MM.1S (cell line): Measurements from ENCODE around the gene SLC25A29.

Experiments
- DNase-seq: peaks from one replicate; pipeline ENCODE4 v3.0.0-alpha.2; 2015
- H2AFZ ChIP-seq: fragments of 300-600 bp; sonication (generic); 2 replicates; pipeline ENCODE4 v1.6.0; 2016; ENCODE audit warnings: antibody characterized with exemption, low read length
- H3F3A ChIP-seq: fragments of 300-600 bp; sonication (generic); 2 replicates; pipeline ENCODE4 v1.6.1; 2016; ENCODE audit warnings: mild to moderate bottlenecking, antibody characterized with exemption, low read length, moderate library complexity, mixed read lengths; ENCODE audit not compliant: insufficient read depth
- H3K27ac ChIP-seq: fragments of 300-600 bp; sonication (generic); 2 replicates; pipeline ENCODE4 v1.5.1; 2016; ENCODE audit warnings: mild to moderate bottlenecking, low read length
- H3K27me3 ChIP-seq: fragments of 300-600 bp; sonication (generic); replicated peaks from 2 replicates; pipeline ENCODE4 v1.6.0; 2016; ENCODE audit warnings: low read length; ENCODE audit not compliant: insufficient read depth
- H3K36me3 ChIP-seq: fragments of 300-600 bp; sonication (generic); replicated peaks from 2 replicates; pipeline ENCODE4 v1.6.1; 2016; ENCODE audit warnings: mild to moderate bottlenecking, low read length, mixed read lengths; ENCODE audit not compliant: insufficient read depth
- H3K4me1 ChIP-seq: fragments of 300-600 bp; sonication (generic); 2 replicates; pipeline ENCODE4 v1.6.1; 2016; ENCODE audit warnings: low read length, mixed read lengths
- H3K4me2 ChIP-seq: fragments of 300-600 bp; sonication (generic); 2 replicates; pipeline ENCODE4 v1.6.0; 2016; ENCODE audit warnings: low read depth, low read length
- H3K4me3 ChIP-seq: fragments of 300-600 bp; sonication (generic); 2 replicates; pipeline ENCODE4 v1.5.1; 2016; ENCODE audit warnings: low read length, mixed read lengths
- H3K79me2 ChIP-seq: fragments of 300-600 bp; sonication (generic); 2 replicates; pipeline ENCODE4 v1.6.1; 2016; ENCODE audit warnings: mixed run types, low read length, mixed read lengths
- H3K9ac ChIP-seq: fragments of 300-600 bp; sonication (generic); 2 replicates; pipeline ENCODE4 v1.6.1; 2016; ENCODE audit warnings: low read length, mixed read lengths
- H3K9me2 ChIP-seq: fragments of 300-600 bp; sonication (generic); replicated peaks from 2 replicates; pipeline ENCODE4 v1.6.1; 2016; ENCODE audit warnings: mild to moderate bottlenecking, low read length, mixed read lengths; ENCODE audit not compliant: insufficient read depth
- H3K9me3 ChIP-seq: fragments of 300-600 bp; sonication (generic); replicated peaks from 2 replicates; pipeline ENCODE4 v1.6.1; 2016; ENCODE audit warnings: mild to moderate bottlenecking, low read length, mixed read lengths; ENCODE audit not compliant: insufficient read depth
- H4K20me1 ChIP-seq: fragments of 300-600 bp; sonication (generic); 2 replicates; pipeline ENCODE4 v1.6.1; 2016; ENCODE audit warnings: mild to moderate bottlenecking, low read length, moderate library complexity, mixed read lengths; ENCODE audit not compliant: insufficient read depth
- CTCF ChIP-seq: fragments of 300-600 bp; sonication (generic); IDR thresholded peaks from 2 replicates; pipeline ENCODE4 v1.5.1; 2016; ENCODE audit warnings: antibody characterized with exemption, low read length, mixed read lengths
- EZH2 ChIP-seq: fragments of 300-600 bp; sonication (generic); optimal IDR thresholded peaks from 2 replicates; pipeline ENCODE3; 2017; ENCODE audit warnings: low read depth, mild to moderate bottlenecking, antibody characterized with exemption, low read length, mixed read lengths
- EZH2phosphoT487 ChIP-seq: fragments of 300-600 bp; sonication (generic); IDR thresholded peaks from 2 replicates; pipeline ENCODE4 v1.6.1; 2018; ENCODE audit warnings: antibody characterized with exemption, low read length

The SLC25A29 gene

GRCh38 chr14:100333311-100333710 is 27.1 kb upstream of the SLC25A29 start:
- Histone ChIP-seq H3K36me3 (no peaks in the 10 kb centered on the region), H3K4me2 (no peak overlapping the region), H3K4me3 (no peak overlapping the region)

GRCh38 chr14:100332797-100333196 is 26.6 kb upstream of the SLC25A29 start:
- no peaks in the 10 kb centered on the region for H3K27me3 ChIP-seq
- no peaks in the 10 kb centered on the region for H3K9me2 ChIP-seq
- TF ChIP-seq EZH2 (no peak), CTCF (no peak), EZH2phosphoT487 (no peak)

More at GRCh38 chr14:100333311-100333710, 27.1 kb upstream of the SLC25A29 start:
- H3K79me2 ChIP-seq, result no peaks in the 10 kb centered on the region
- no peaks in the 10 kb centered on the region for H3K4me1 ChIP-seq
- H3K27ac ChIP-seq, result no peak overlapping the region
- DNase-seq, result no peak
- no peaks in the 10 kb centered on the region for H3F3A ChIP-seq
- no peak overlapping the region for H3K9ac ChIP-seq
- H3K9me2 ChIP-seq, result no peaks in the 10 kb centered on the region
- TF ChIP-seq EZH2phosphoT487 (no peak), EZH2 (no peak), CTCF (no peak)
- no peak overlapping the region for H2AFZ ChIP-seq
- no peaks in the 10 kb centered on the region for H3K9me3 ChIP-seq
- no peaks in the 10 kb centered on the region for H3K27me3 ChIP-seq
- no peaks in the 10 kb centered on the region for H4K20me1 ChIP-seq

GRCh38 chr14:100332071-100332639 is 25.9 kb upstream of the SLC25A29 start:
- Histone ChIP-seq H3K27ac (no peak overlapping the region), H3F3A (no peaks in the 10 kb centered on the region), H2AFZ (no peak overlapping the region), H4K20me1 (no peaks in the 10 kb centered on the region), H3K4me3 (no peak overlapping the region), H3K9me3 (no peaks in the 10 kb centered on the region), H3K4me2 (no peak overlapping the region), H3K9me2 (no peaks in the 10 kb centered on the region), H3K9ac (no peak overlapping the region), H3K27me3 (no peaks in the 10 kb centered on the region), H3K36me3 (no peaks in the 10 kb centered on the region), H3K79me2 (no peaks in the 10 kb centered on the region), H3K4me1 (no peaks in the 10 kb centered on the region)
- TF ChIP-seq EZH2phosphoT487 (no peak), EZH2 (no peak), CTCF (no peak)
- no peak for DNase-seq

More at GRCh38 chr14:100332797-100333196, 26.6 kb upstream of the SLC25A29 start:
- no peaks in the 10 kb centered on the region for H3K9me3 ChIP-seq
- no peak for DNase-seq
- no peak overlapping the region for H2AFZ ChIP-seq
- H3K27ac ChIP-seq, result no peak overlapping the region
- H3F3A ChIP-seq, result no peaks in the 10 kb centered on the region
- H3K36me3 ChIP-seq, result no peaks in the 10 kb centered on the region
- H3K79me2 ChIP-seq, result no peaks in the 10 kb centered on the region
- H4K20me1 ChIP-seq, result no peaks in the 10 kb centered on the region
- H3K4me2 ChIP-seq, result no peak overlapping the region
- no peak overlapping the region for H3K4me3 ChIP-seq
- no peaks in the 10 kb centered on the region for H3K4me1 ChIP-seq
- no peak overlapping the region for H3K9ac ChIP-seq
